C1 segment of cervical spinal cord (tissue), 14 donors: ENCODE data around the gene ZMIZ2.
A peak's percentile ranks its signal among the peaks of the same experiment; 100 is the strongest.

ENCODE experiments used
- DNase-seq, 14 donors: peaks; one replicate each; lab custom pipeline; 2025; lab: John Stamatoyannopoulos, UW

ZMIZ2 gene

GRCh38 chr7:44755698-44756627, 7.3 kb downstream of the ZMIZ2 start:
- DNase-seq: peak in 2 of 14 donors; percentile 11 to 32

GRCh38 chr7:44756904-44757303, 8.3 kb downstream of the ZMIZ2 start:
- DNase-seq: no peak

GRCh38 chr7:44757311-44757710, 8.7 kb downstream of the ZMIZ2 start:
- peak in 2 of 14 donors; percentile 18 to 43 for DNase-seq

GRCh38 chr7:44757739-44758138, 9.1 kb downstream of the ZMIZ2 start:
- no peak for DNase-seq

GRCh38 chr7:44759246-44759645, 10.6 kb downstream of the ZMIZ2 start:
- DNase-seq: no peak

GRCh38 chr7:44760034-44760580, 11.5 kb downstream of the ZMIZ2 start:
- no peak for DNase-seq

- DNase-seq: no peak
These were observed 12.8 kb downstream of the ZMIZ2 start for GRCh38 chr7:44761207-44762161.

- DNase-seq: no peak
These were observed 13.7 kb downstream of the ZMIZ2 start for GRCh38 chr7:44762300-44762699.

GRCh38 chr7:44762726-44763522, 14.3 kb downstream of the ZMIZ2 start:
- DNase-seq: no peak

GRCh38 chr7:44764081-44764480, 15.4 kb downstream of the ZMIZ2 start:
- no peak for DNase-seq

GRCh38 chr7:44764665-44765578, 16.3 kb downstream of the ZMIZ2 start:
- DNase-seq: peak in 1 of 14 donors; percentile 39

- no peak for DNase-seq
These were observed 17.1 kb downstream of the ZMIZ2 start for GRCh38 chr7:44765579-44766415.

- no peak for DNase-seq
These were observed 17.8 kb downstream of the ZMIZ2 start for GRCh38 chr7:44766416-44766801.

- DNase-seq: peak in 4 of 14 donors; percentile 37 to 72 (median 62)
These were observed 18.7 kb downstream of the ZMIZ2 start for GRCh38 chr7:44767134-44767911.

GRCh38 chr7:44767912-44768627, 19.4 kb downstream of the ZMIZ2 start:
- DNase-seq: peak in 9 of 14 donors; percentile 24 to 73 (median 47)

GRCh38 chr7:44768628-44769371, 20.2 kb downstream of the ZMIZ2 start:
- peak in 4 of 14 donors; percentile 24 to 56 (median 43) for DNase-seq

GRCh38 chr7:44769376-44769775, 20.7 kb downstream of the ZMIZ2 start:
- DNase-seq: peak in 2 of 14 donors; percentile 52 to 56
